Measurements from ENCODE around the gene ANKRD18B. TPM values are rescaled to one million over a fixed set of nuclear protein-coding genes. Genes with fewer than 3 reads are reported as not detected.

ANKRD18B gene
- total and polyA plus RNA-seq, 2 of the 8 experiments (the other 6 are each of a cell fraction or from before 2014, with no cell fraction given) = 1.6 to 13.8 TPM

DNA sequence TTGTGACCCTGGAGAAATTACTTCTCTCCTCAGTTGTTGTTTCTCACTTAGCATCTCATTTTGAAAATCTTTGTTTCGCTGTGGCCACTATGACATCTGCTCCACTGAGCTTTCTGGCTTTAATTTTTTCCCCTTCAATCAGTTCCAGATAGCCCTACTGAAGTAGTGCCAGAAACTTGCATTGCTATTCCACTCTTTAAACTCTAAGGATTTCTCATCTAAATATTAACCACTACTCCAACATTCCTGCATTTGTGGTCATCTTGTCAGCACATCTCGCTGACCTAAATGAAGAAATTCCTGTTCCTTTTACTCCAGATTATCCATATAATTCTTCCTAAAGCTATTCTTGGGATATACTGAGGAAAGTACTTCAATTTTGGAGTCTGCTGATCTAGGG, 35.0 kb upstream of the ANKRD18B start:
- no peak for FAIRE-seq
- Histone ChIP-seq H2BK12ac (ENCODE audit: low read depth, low read length) (no peak overlapping the region), H3K4me1 (replicated peaks in 1 of 4; ENCODE audit: control insufficient read depth in 3 of 4, insufficient read depth in 4 of 4, low read length in 3 of 4) (no peaks in the 10 kb centered on the region), H4K91ac (replicated peaks; ENCODE audit: insufficient read length, low read length) (no peak overlapping the region), H3K79me1 (ENCODE audit: low read depth, low read length) (no peaks in the 10 kb centered on the region), H3K9ac (replicated peaks in 1 of 4; ENCODE audit: extremely low read depth in 1 of 4, low read depth in 3 of 4, low read length in 3 of 4) (no peak overlapping the region), H3K14ac (ENCODE audit: insufficient read length) (no peak overlapping the region), H3K18ac (ENCODE audit: extremely low read depth, low read length) (no peak overlapping the region), H3K9me3 (ENCODE audit: insufficient read depth in 2 of 2, low read depth in 1 of 2, low read length in 1 of 2) (no peaks in the 10 kb centered on the region), H2BK5ac (ENCODE audit: low read depth, low read length) (no peak overlapping the region), H2BK15ac (ENCODE audit: low read length) (no peak overlapping the region), H2AK5ac (ENCODE audit: low read depth, low read length) (no peak overlapping the region), H2BK120ac (replicated peaks; ENCODE audit: low read depth, low read length) (no peak overlapping the region), H3K79me2 (ENCODE audit: control insufficient read depth in 1 of 2, insufficient read depth in 2 of 2, low read length in 2 of 2) (no peaks in the 10 kb centered on the region), H3K23me2 (ENCODE audit: low read depth, low read length) (no peaks in the 10 kb centered on the region), H4K8ac (ENCODE audit: extremely low read depth, insufficient read depth, low read length) (no peak overlapping the region), H3K23ac (ENCODE audit: insufficient read length) (no peak overlapping the region), H3K27ac (ENCODE audit: low read depth, low read length) (no peak overlapping the region), H3K4me2 (ENCODE audit: insufficient read depth in 1 of 2, low read depth in 2 of 2, low read length in 2 of 2) (no peak overlapping the region), H4K20me1 (replicated peaks in 1 of 2; ENCODE audit: control insufficient read depth in 1 of 2, insufficient read depth in 2 of 2, low read length in 2 of 2) (no peaks in the 10 kb centered on the region), H3K4me3 (ENCODE audit: extremely low read depth in 1 of 4, insufficient read depth in 2 of 4, low read depth in 3 of 4, low read length in 4 of 4) (no peak overlapping the region), H2BK20ac (ENCODE audit: low read length) (no peak overlapping the region), H3K4ac (replicated peaks; ENCODE audit: insufficient read length, low read depth, low read length) (no peak overlapping the region), H2AFZ (ENCODE audit: low read length) (no peak overlapping the region), H3K27me3 (replicated peaks in 1 of 4; ENCODE audit: control insufficient read depth in 3 of 4, extremely low read depth in 1 of 4, insufficient read depth in 3 of 4, low read length in 3 of 4) (no peaks in the 10 kb centered on the region), H4K5ac (ENCODE audit: insufficient read length, low read depth, low read length) (no peak overlapping the region), H3K36me3 (ENCODE audit: control insufficient read depth in 2 of 4, insufficient read depth in 4 of 4, low read length in 3 of 4) (no peaks in the 10 kb centered on the region), H3K56ac (replicated peaks; ENCODE audit: insufficient read length, low read depth, low read length) (no peak overlapping the region)
- ChIA-PET POLR2A (ENCODE audit: partially characterized antibody) (no interaction called here), CTCF (ENCODE audit: partially characterized antibody) (interaction anchor here (1.1 to 1.2 kb wide), 2 partner anchors 11 to 28 kb away, joined by 3 to 6 read pairs; no protein-coding TSS in a partner anchor)
- DNase-seq (ENCODE audit: low read depth in 1 of 2, low spot score in 2 of 2) = no peak
- WGBS, 2 experiments (ENCODE audit: extremely low coverage in 1 of 2, insufficient coverage in 1 of 2, insufficient read length in 1 of 2, insufficient replicate concordance in 2 of 2, low coverage in 1 of 2, low lambda C conversion rate in 2 of 2, missing lambda C conversion rate in 1 of 2) = 80% methylated on average over 2 of the region's 2 CpGs; no CpG with 5 or more reads in 1 of the 2 experiments
- TF ChIP-seq CBX8 (IDR thresholded peaks at IDR 0.05; ENCODE audit: borderline replicate concordance, low read depth, low read length) = no peak
- no peak for TF ChIP-seq YY1 (IDR thresholded peaks at IDR 0.05; ENCODE audit: low read depth, low read length)
- no peak for TF ChIP-seq KDM4A (IDR thresholded peaks at IDR 0.05; ENCODE audit: low read depth, low read length, severe bottlenecking)
- TF ChIP-seq BRCA1 (IDR thresholded peaks at IDR 0.05; ENCODE audit: low read depth, low read length) = no peak
- TF ChIP-seq KDM1A (IDR thresholded peaks at IDR 0.05; ENCODE audit: borderline replicate concordance, low read length) = no peak
- TF ChIP-seq NRF1 (IDR thresholded peaks at IDR 0.05; ENCODE audit: low read depth, low read length) = no peak
- no peak for TF ChIP-seq SUZ12 (IDR thresholded peaks at IDR 0.05; ENCODE audit: low read length)
- no peak for TF ChIP-seq ZNF274 (IDR thresholded peaks at IDR 0.05; ENCODE audit: borderline replicate concordance, extremely low read depth, low read length)
- TF ChIP-seq SIX5 (IDR thresholded peaks at IDR 0.05; ENCODE audit: low read depth, low read length) = no peak
- no peak for TF ChIP-seq ATF2 (IDR thresholded peaks at IDR 0.05; ENCODE audit: low read length)
- no peak for TF ChIP-seq POLR2A (IDR thresholded peaks at IDR 0.05; ENCODE audit: control extremely low read depth in 1 of 2, low read depth in 2 of 2, low read length in 2 of 2)
- TF ChIP-seq TEAD4 (IDR thresholded peaks at IDR 0.05; ENCODE audit: low read depth, low read length) = no peak
- no peak for TF ChIP-seq GTF2F1 (IDR thresholded peaks at IDR 0.05; ENCODE audit: borderline replicate concordance, low read depth, low read length)
- no peak for TF ChIP-seq CBX5 (IDR thresholded peaks at IDR 0.05; ENCODE audit: low read depth, low read length)
